GM19240 (cell line): Measurements from ENCODE around the gene ALX4.

ENCODE experiments used
- DNase-seq: peaks from one replicate; pipeline ENCODE4 v3.0.0; 2011; ENCODE audit warnings: low spot score; ENCODE audit not compliant: insufficient read length

The ALX4 gene

GRCh38 chr11:44335919-44336318 is 26.0 kb upstream of the ALX4 start:
- DNase-seq, result no peak

DNA sequence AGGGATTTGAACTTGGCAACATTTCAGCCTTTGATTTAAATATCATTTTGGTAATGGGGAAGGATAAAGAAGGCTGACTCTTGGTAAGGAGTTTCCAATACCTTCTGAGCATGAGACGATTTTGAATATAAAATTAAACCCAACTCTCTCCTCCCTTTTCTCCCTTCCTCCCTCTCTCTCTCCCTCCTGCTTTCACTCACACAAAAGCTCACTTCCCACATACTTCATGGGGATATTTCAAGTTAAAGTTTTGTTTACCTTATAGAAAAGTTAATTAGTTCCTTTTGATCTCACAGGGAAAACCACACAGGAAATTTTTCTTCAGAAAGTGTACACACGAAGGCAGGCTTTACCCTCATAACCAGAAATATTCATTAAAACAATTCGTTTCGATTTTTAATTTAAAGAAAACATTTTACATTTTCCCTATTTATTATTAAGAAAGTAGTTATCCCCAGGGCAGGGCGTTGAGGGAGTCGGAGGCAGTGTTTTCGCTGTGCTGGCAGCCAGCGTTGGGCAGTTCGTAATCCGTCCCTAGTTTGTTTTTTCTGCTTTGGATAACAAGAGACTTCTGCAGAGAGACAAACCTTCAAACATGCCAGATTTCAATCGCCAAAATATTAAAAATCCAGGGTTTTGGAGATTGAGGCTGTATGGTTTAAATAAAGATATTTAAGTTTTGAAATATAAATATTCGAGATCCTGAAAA is 25.3 kb upstream of the ALX4 start:
- no peak for DNase-seq

- no peak for DNase-seq
Observed at GRCh38 chr11:44334356-44335004, 24.5 kb upstream of the ALX4 start.

DNA sequence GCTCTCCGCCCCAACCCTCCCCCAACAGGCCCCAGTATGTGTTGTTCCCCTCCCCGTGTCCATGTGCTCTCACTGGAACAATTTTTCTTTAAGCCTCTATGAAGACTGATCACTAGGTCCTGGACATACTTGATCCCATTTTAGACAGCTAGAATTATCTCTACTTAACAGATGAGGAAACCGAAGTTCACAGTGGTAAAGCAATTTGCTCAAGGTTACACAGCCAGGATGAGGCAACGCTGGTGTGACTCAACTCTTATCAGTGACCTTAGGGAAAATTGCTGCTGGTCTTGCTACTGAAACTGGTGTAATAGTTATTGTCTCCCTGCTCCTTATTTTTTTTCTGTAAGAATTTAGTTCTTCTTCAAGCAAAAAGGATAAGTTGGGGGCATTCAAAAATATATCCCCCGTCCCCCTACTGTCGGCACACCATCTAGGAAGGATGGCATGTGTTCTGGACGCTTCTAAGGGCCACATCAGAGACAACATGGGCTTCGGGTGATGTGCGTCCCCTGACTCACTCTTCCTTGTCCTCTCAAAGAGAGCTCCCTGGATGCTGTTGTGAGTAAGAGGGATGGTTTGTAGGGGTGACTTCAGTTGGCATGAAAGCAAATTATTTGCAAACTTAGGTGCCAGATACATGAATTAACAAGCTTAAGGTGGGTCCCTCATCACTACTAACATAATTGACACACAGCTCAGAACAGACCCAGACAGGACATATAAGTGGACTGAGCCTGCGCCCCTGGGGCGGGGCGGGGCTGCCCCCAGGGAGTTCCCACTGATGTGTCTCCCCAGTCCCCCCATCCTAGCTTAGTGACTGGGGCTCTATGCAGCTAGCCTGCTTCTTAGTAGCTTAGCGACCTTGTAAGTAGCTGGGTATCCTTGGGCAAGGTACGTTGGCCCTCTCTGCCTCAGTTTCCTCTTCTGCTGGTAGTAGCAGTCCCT is 23.6 kb upstream of the ALX4 start:
- no peak for DNase-seq

DNA sequence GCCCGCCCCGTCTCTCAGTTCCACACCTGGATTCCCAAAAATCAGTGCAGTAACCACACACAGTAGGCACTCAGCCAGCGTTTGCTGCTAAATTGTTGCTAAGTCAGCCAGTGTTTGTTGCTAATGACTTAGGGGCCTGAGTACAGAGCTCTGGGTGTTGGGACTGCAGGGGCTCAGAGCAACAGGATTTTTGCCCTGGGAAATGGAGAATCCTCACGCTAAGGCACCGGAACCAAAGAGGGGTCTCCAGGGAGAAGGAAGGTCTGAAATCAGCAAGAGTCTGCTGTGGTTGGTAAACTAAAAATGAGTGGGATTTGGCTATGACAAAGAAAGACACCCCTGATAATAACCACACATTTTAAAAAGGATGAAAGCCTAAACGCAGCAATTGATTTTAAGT is 22.7 kb upstream of the ALX4 start:
- DNase-seq, result no peak

GRCh38 chr11:44329472-44330230 is 19.7 kb upstream of the ALX4 start:
- no peak for DNase-seq

DNA sequence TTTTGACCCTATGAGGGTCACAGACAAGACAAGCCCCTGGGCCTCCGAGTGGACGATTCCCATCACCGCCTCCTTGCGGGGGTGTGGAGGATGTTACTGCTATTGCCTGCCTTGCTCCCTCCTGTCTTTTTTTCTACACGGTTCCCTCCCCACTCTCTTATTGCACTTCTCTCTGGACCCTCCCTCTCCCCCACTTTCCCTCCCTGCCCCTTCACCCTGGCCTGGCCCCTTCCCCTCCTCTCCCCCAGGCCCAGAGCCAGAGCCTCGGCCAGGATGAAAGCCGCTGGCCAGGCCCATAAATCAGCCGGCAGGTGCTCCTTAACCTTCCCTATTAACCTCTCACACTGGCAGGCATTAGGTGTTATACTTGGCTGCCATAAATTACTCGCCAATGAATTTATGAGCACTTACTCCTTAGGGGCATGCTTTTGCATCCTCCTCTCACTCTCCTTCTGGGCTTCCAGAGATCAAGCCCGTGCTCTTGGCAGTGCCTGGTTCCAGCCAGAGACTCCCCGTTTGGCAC is 18.3 kb upstream of the ALX4 start:
- no peak for DNase-seq

GRCh38 chr11:44327730-44328129 is 17.8 kb upstream of the ALX4 start:
- DNase-seq, result no peak

DNA sequence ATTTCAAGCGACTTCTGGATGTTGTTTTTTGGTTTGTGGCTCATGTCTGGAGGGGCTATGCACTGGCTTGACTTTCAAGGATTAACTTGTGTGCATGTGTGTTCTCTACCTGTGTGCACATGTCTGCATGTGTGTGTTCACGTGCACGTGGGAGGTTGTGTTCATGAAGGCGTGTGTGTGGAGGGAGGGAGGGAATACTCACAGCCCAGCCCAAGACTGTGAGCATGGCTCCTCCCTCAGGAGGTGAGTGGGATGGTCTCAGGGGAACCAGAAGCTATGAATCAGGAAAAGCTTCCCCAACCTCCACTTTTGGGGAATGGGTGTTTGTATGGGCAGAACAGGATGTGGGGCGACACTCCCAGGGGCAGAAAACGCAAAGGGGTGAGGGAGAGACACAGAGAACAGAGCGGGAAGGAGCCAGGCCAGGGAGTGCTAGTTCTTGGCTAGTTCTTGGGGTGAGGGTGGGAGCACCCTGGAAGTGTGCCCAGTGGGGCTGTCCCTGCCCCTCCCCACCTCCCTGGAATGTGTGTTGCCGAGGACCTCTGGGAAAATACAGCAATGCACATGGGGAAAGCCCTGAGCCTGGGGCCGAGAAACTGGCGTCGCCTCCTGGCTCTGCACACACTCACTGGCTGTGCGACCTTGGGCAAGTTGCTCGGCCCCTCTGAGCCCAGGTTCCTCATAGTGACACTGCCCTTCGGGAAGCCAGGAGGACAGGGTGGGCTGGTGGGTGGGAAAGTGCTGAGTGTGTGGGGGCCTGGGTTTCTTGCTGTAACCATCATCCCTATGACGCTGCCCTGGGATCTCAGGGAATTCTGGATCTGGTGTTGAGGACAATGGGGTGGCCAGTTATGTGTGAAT is 16.9 kb upstream of the ALX4 start:
- DNase-seq, result no peak

- DNase-seq, result no peak
Observed at GRCh38 chr11:44325698-44326097, 15.8 kb upstream of the ALX4 start.

DNA sequence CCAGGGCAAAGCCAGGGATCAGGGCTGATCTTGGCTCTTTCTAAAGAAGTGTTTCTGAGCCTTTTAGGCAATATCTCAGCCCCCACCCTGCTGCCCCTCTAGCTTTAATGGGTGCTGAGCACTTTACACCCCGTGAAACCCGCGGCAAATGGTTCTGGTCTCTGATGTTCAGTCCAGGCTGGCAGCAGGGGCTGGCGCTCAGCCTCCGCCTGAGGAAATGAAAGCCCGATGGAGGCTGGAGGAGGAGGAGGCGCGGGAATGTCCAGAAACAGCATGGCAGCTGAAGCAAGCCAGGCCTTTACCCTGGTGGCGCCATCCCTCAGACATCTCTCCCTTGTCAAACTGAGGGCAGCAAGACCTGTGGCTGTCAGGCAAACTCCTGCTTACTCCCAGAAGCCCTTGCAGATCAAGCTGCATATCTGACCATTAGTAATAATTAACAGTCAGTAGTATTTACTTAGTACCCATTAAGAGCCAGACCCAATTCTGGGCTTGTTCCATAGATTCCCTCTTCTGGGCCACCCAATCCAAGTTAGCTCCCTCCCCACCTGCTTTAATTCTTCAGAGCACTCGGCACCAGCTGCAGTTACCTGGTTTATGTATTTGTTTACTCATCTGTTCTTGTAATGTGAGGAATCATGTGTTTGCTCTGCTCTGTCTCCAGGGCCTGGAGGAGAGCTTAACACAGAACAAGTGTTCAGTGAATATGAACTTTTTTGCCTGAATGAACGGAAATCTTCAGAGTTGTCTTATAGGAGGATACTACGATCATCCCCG is 15.0 kb upstream of the ALX4 start:
- DNase-seq, result no peak

DNA sequence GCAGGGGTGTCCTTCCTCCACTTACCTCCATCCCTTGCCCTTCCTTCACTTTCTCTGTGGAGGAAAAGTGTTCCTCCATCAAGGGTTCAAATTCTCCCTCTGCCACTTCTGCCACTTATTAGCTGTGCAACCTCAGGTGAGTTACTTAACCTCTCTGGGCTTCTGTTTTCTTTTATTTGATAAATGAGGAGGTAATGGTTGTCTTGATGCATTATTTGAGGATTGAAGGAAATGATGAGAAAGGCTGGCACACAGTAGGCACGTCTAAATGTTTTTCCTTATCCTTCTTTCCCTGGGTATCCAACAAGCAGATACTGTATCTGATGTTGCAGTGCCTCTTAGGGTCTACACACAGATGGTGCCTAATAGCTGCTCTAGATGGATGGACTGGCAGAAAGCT is 14.3 kb upstream of the ALX4 start:
- DNase-seq, result no peak

DNA sequence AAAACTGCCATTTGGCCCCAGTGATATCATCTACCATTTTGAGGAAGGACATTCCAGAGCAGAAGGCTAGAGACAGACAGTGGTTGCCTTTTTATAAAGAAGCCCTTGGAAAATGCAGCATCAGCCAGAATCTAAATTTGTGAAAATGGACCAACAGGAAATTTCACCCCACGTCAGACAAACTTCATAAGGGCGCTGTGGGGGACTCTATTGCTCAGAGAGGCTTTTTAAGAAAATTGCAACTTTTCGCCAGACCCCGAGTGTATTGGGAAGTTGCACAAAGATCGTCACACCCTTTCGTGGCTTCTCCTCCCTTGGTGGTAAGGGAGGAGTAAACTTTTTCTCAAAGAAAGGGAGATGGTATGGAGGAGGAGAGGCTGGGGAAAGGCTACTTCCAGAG is 12.3 kb upstream of the ALX4 start:
- no peak for DNase-seq

GRCh38 chr11:44321059-44321458 is 11.1 kb upstream of the ALX4 start:
- no peak for DNase-seq

DNA sequence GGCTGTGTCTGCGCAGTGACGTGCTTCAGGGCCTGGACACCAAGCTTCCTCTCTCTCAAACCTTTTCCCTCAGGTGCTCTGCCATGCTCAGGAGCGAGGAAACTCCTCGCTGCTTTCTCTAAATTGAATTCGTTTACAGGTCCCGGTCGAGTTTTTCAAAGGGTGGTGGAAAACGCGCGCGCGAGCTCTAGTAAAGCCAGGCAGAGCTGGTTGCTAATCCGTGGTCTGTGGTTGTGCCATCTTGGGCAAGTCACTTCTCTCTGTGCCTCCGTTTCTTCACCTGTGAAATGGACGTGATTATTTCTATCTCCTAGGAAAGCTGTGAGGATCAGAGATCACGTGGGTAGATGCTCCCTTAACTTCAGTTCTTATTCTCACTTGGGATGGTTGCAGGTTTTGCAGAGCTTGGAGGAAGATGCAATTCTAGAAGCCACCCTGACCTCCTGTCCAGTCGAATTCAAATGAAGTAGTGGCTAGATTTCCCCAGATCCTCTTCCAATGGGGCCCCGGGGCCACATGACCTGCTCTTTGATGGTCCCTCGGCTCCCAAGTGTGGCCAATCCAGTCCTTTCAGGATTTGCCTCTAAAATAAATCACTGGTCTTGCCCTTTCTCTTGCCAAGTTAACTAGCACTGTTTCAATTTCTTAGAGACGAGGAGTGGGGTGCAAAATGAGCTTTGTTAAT is 10.5 kb upstream of the ALX4 start:
- no peak for DNase-seq

DNA sequence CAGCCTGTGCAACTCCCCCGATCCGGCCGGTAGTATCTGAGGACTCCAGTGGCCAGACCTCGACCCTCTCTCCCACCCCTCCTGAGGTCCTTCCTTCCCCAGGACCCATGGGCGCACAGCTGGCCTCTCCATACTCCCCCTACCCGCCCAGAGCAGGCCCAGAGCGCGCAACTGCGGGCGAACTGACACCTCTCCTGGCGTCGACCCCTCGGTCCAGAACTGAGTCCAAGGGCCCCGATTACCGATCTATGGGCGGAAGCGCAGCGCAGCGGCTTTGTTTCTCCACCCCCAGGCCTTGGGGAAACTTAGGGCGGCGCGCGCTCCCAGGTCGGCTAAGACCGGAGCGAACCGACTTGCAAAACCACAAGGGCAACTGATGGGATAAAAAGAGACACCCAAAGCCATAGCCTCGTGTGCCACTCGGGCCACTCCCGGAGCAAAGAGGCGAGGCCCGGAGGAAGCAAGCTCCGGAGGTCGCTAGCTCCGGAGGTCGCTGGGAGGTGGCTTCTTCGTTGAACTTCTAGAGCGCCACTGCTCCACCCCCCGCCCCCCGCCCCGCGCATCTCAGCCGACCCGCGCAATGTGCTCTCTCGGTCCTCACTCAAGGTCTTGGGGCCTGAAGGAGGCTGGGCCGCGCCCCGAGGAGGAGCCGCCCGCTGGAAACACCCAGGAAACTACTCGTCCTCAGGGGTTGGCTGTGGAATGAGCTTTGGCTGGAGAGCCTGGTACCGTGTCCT is 9.8 kb upstream of the ALX4 start:
- no peak for DNase-seq

- DNase-seq, result no peak
Observed at GRCh38 chr11:44319170-44319551, 9.2 kb upstream of the ALX4 start.

GRCh38 chr11:44318369-44318768 is 8.4 kb upstream of the ALX4 start:
- no peak for DNase-seq
